Measurements from ENCODE around the gene AHNAK.

Gene AHNAK

GRCh38 chr11:62406034-62406433 lies 140.6 kb downstream of the AHNAK start:
- DNase-seq (ENCODE audit: low read depth in 2 of 2), result no peak

- DNase-seq (ENCODE audit: low read depth in 2 of 2), result no peak
Measured at GRCh38 chr11:62404901-62405300, 141.7 kb downstream of the AHNAK start.

- no peak for DNase-seq (ENCODE audit: low read depth in 2 of 2)
Measured at GRCh38 chr11:62404435-62404834, 142.2 kb downstream of the AHNAK start.

- DNase-seq (ENCODE audit: low read depth in 2 of 2), result no peak
Measured at GRCh38 chr11:62402960-62403730, 143.5 kb downstream of the AHNAK start.

GRCh38 chr11:62402226-62402959 lies 144.2 kb downstream of the AHNAK start:
- DNase-seq (ENCODE audit: low read depth in 2 of 2), result no peak

- no peak for DNase-seq (ENCODE audit: low read depth in 2 of 2)
Measured at GRCh38 chr11:62401811-62402210, 144.8 kb downstream of the AHNAK start.

GRCh38 chr11:62401356-62401755 lies 145.2 kb downstream of the AHNAK start:
- no peak for DNase-seq (ENCODE audit: low read depth in 2 of 2)

- peak; percentile 63 to 70 for DNase-seq (ENCODE audit: low read depth in 2 of 2)
Measured at GRCh38 chr11:62400760-62401159, 145.8 kb downstream of the AHNAK start.

GRCh38 chr11:62400281-62400680 lies 146.3 kb downstream of the AHNAK start:
- DNase-seq (ENCODE audit: low read depth in 2 of 2), result no peak

- DNase-seq (ENCODE audit: low read depth in 2 of 2), result no peak
Measured at GRCh38 chr11:62399878-62400266, 146.7 kb downstream of the AHNAK start.

- DNase-seq (ENCODE audit: low read depth in 2 of 2), result no peak
Measured at GRCh38 chr11:62399172-62399877, 147.3 kb downstream of the AHNAK start.

- DNase-seq (ENCODE audit: low read depth in 2 of 2), result peak in 1 of 2 experiments; percentile 9
Measured at GRCh38 chr11:62398011-62398994, 148.3 kb downstream of the AHNAK start.

GRCh38 chr11:62395885-62396551 lies 150.6 kb downstream of the AHNAK start:
- DNase-seq (ENCODE audit: low read depth in 2 of 2), result no peak

GRCh38 chr11:62394825-62395538 lies 151.6 kb downstream of the AHNAK start:
- peak; percentile 63 to 74 for DNase-seq (ENCODE audit: low read depth in 2 of 2)

- DNase-seq (ENCODE audit: low read depth in 2 of 2), result no peak
Measured at GRCh38 chr11:62393735-62394134, 152.9 kb downstream of the AHNAK start.

GRCh38 chr11:62393061-62393611 lies 153.5 kb downstream of the AHNAK start:
- DNase-seq (ENCODE audit: low read depth in 2 of 2), result no peak

- no peak for DNase-seq (ENCODE audit: low read depth in 2 of 2)
Measured at GRCh38 chr11:62392506-62392905, 154.1 kb downstream of the AHNAK start.

GRCh38 chr11:62391642-62392425 lies 154.8 kb downstream of the AHNAK start:
- no peak for DNase-seq (ENCODE audit: low read depth in 2 of 2)

- DNase-seq (ENCODE audit: low read depth in 2 of 2), result no peak
Measured at GRCh38 chr11:62390722-62391121, 155.9 kb downstream of the AHNAK start.

All from fibroblast of skin of left quadriceps (primary cell).